Right cardiac atrium (tissue), 5 donors: ENCODE data around the gene RGMB. TPM values are rescaled to one million over a fixed set of nuclear protein-coding genes. Genes with fewer than 3 reads are reported as not detected.
"Not testable (repeated sequence)": the region's sequence is repeated elsewhere in the genome, so short reads cannot be mapped to it uniquely, and the experiment has no call there.

ENCODE experiments used
- ATAC-seq, 2 donors: fragments of 200-7000 bp; cut with Tn5 transposase; one replicate each; pipeline versions ENCODE4 v1.8.0 to v1.9.1; 2020; ENCODE audit warnings: moderate library complexity in 2 of 2, mild to moderate bottlenecking in 1 of 2
- DNase-seq, 3 donors: peaks; one replicate each; pipeline ENCODE4 v3.0.0-alpha.2; 2020
- H3K27ac ChIP-seq: one replicate; pipeline ENCODE4 v1.5.1; 2013; ENCODE audit warnings: mild to moderate bottlenecking, low read length, control low read depth, moderate library complexity
- H3K27me3 ChIP-seq: one replicate; pipeline ENCODE4 v1.6.1; 2013; ENCODE audit not compliant: control insufficient read depth, insufficient read depth
- H3K4me1 ChIP-seq: one replicate; pipeline ENCODE4 v1.6.1; 2013; ENCODE audit warnings: low read length; ENCODE audit not compliant: control insufficient read depth, insufficient read depth
- H3K4me3 ChIP-seq: one replicate; pipeline ENCODE4 v1.5.1; 2013; ENCODE audit warnings: low read length, control low read depth
- H3K9me3 ChIP-seq: one replicate; pipeline ENCODE4 v1.6.1; 2013; ENCODE audit warnings: low read length; ENCODE audit not compliant: control insufficient read depth
- WGBS: extraction: QIAGEN DNeasy Blood & Tissue Kit; methylation state at CpG from one replicate; pipeline ENCODE4 v1.1.7; 2013; 5-methylcytosine and 5-hydroxymethylcytosine counted together
- intact Hi-C, 4 donors: fragments of 100-400 bp; cut with DNase I; formaldehyde crosslinking; loops; one replicate each; pipeline versions ENCODE4 v1.11.0 to v1.14.0; 2022 to 2023
- polyA plus RNA-seq: library from polyadenylated mRNA; stranded (reverse); fragments of 200-250 nt; gene quantifications from one replicate; pipeline ENCODE4 v1.2.3, GENCODE V29; 2013
- total RNA-seq, 4 donors: library from RNA; stranded (reverse); fragmentation: NEBNext Ultra II Directional; extraction: Animal tissue kit (Norgen Biotek cat#: 25700); gene quantifications; one replicate each; pipeline ENCODE4 v1.2.1, GENCODE V29; 2021
- donor health status: healthy with polysubstance abuse.
- donor health status: DM: no; HTN: yes; CAD: no.
- donor health status: DM: no; HTN: no; CAD: no.
- donor health status: DM: no; HTN: yes; CAD: no; lungs with severe emphysema.
- donor health status: DM: yes; HTN: yes; CAD: no.

The RGMB gene
- total and polyA plus RNA-seq, 5 donors = 6.5 to 17.7 (median 16.0) TPM

DNA sequence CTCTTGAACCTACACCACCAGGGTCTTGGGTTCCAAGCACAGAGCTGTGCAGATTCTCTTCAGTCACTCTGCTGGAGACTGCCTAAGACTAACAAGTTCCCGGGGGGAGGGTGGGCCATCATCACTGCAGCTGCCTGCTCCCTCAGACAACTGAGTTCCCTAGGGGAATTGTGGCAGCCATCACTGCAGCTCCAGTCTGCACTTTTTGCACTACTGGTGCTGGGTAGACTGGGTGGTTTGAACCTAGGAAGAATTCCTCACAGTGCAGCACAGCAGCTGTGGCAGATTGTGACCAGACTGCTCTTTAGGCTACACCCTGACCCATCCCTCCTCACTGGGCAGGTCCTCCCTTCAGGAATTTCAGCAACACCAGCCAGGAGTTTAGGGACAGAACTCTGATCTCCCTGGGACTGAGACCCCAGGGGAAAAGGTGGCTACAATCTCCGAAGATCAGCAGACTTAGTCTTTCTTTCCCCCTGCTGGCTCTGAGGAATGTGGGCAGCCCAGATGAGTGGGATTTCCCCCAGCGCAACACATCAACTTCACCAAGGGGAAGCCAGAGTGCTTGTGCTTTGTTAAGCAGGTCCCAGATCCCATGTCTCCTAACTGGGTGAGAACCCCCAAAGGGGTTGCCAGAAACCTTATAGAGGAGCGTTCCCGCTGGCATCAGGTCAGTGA lies 30.9 kb upstream of the RGMB start:
- DNase-seq = no peak
- 75% methylated on average over 5 of the region's 5 CpGs for WGBS
- intact Hi-C loops = no loop called here
- H3K9me3 ChIP-seq = no peaks in the 10 kb centered on the region
- no peaks in the 10 kb centered on the region for H3K4me1 ChIP-seq
- H3K4me3 ChIP-seq = no peak overlapping the region
- no peak overlapping the region for H3K27ac ChIP-seq
- no peak for ATAC-seq
- H3K27me3 ChIP-seq = no peaks in the 10 kb centered on the region

GRCh38 chr5:98748259-98748658 lies 25.2 kb upstream of the RGMB start:
- intact Hi-C loops, H3K9me3 ChIP-seq, ATAC-seq, H3K27ac ChIP-seq, H3K4me1 ChIP-seq, H3K4me3 ChIP-seq, DNase-seq, H3K27me3 ChIP-seq: not testable (repeated sequence)
- WGBS = 88% methylated on average over 1 of the region's 1 CpG

DNA sequence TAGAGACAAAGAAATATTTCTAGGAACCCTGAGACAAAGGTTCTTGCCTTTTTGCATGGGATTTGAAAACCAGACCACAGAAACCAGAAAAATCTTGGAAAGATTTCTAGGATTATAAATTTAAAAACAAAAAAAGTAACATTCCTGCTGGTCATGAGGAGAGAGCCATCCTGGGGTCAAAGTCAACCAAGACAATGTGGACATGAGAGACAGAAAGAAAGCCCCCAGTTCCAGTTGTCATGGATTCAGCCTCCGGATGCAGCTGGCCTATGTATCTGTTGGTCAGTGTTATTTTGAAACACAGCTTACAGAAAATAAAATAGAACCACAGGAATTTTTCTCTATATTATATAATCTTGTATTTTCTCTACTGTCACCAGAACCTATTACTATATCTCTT lies 24.4 kb upstream of the RGMB start:
- Histone ChIP-seq H3K9me3 (no peaks in the 10 kb centered on the region), H3K27me3 (no peaks in the 10 kb centered on the region), H3K4me1 (no peaks in the 10 kb centered on the region), H3K4me3 (no peak overlapping the region), H3K27ac (no peak overlapping the region)
- ATAC-seq (no peak), DNase-seq (no peak)
- 93% methylated on average over 1 of the region's 1 CpG for WGBS
- intact Hi-C loops = no loop called here

DNA sequence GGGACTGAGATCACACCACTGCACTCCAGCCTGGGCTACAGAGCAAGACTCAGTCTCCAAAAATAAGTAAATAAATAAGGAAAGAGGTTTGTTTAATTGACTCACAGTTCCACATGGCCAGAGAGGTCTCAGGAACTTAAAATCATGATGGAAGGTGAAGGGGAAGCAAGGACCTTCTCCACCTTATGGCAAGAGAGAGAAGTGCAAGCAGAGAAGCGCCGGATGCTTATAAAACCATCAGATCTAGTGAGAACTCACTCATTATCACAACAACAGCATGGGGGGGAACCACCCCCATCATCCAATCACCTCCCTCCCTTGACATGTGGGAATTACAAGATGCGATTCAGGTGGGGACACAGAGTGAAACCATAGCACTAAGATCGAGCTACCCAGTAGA lies 22.8 kb upstream of the RGMB start:
- H3K27me3 ChIP-seq = no peaks in the 10 kb centered on the region
- 81% methylated on average over 4 of the region's 4 CpGs for WGBS
- no peak overlapping the region for H3K4me3 ChIP-seq
- ATAC-seq = no peak
- no peaks in the 10 kb centered on the region for H3K4me1 ChIP-seq
- H3K9me3 ChIP-seq = no peaks in the 10 kb centered on the region
- H3K27ac ChIP-seq = no peak overlapping the region
- intact Hi-C loops = no loop called here
- no peak for DNase-seq

GRCh38 chr5:98752331-98752730 lies 21.1 kb upstream of the RGMB start:
- H3K27ac ChIP-seq, intact Hi-C loops, H3K9me3 ChIP-seq, H3K27me3 ChIP-seq, DNase-seq, H3K4me1 ChIP-seq, H3K4me3 ChIP-seq, ATAC-seq: not testable (repeated sequence)
- WGBS = 84% methylated on average over 7 of the region's 7 CpGs

DNA sequence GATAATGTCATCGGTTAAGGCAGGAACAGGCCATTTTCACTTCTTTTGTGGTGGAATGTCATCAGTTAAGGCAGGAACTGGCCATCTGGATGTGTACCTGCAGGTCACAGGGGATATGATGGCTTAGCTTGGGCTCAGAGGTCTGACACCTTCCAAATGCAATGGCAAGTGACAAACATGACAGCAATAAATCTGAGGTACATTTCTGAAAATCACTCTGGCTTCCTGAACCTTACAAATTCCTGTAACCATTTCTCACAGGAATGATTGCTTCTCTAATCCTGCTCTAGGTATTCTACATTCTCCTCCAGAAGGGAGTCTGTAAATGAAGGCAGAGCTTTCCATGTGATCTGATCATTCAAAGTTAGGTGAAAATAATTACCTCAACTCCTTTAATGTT lies 20.7 kb upstream of the RGMB start:
- H3K27me3 ChIP-seq, H3K4me3 ChIP-seq, DNase-seq, intact Hi-C loops, H3K9me3 ChIP-seq, H3K27ac ChIP-seq, H3K4me1 ChIP-seq, ATAC-seq: not testable (repeated sequence)
- 25% methylated on average over 1 of the region's 1 CpG for WGBS

DNA sequence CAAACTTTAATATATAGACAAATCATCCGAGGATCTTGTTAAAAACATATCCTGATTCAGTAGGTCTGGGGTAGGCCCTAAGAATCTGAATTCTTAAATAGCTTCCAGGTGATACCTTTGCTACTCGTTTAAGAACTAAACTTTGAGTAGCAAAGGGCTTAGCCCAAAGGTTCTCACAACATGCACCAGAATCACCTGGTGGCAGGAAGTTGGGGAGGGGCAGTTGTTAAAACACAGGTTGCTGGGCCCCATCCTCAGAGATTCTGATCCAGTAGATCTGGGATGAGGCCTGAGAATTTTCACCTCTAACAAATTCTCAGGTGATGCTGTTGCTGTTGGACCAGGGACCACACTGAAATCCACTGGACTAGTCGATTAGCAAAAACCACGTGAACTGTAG lies 20.0 kb upstream of the RGMB start:
- H3K27ac ChIP-seq = no peak overlapping the region
- DNase-seq (no peak), ATAC-seq (no peak)
- H3K4me1 ChIP-seq = no peaks in the 10 kb centered on the region
- intact Hi-C loops = no loop called here
- 73% methylated on average over 4 of the region's 4 CpGs for WGBS
- H3K9me3 ChIP-seq = no peaks in the 10 kb centered on the region
- H3K27me3 ChIP-seq = no peaks in the 10 kb centered on the region
- no peak overlapping the region for H3K4me3 ChIP-seq

DNA sequence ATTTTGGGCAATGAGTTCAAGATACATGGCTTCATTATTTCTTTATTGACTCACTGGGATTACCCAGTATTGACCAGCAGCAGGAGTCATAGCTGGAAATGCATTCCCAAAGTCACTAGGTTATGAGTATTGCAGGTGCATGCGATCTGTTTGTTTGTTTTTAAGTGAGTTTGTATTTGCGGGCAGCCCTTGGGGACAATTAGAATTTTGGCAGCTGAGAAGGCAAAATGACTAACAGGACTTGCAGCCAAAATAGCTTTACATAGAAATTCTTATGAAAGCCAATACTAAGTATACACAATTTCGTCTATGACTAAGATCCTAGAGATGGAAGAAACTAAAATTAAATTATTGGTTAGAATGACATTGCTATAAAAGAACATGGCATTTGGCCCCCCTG lies 18.1 kb upstream of the RGMB start:
- intact Hi-C loops = no loop called here
- DNase-seq (no peak), ATAC-seq (no peak)
- Histone ChIP-seq H3K4me1 (no peaks in the 10 kb centered on the region), H3K27ac (no peak overlapping the region), H3K27me3 (no peaks in the 10 kb centered on the region), H3K9me3 (no peaks in the 10 kb centered on the region), H3K4me3 (no peak overlapping the region)
- WGBS = 70% methylated on average over 3 of the region's 3 CpGs

- Histone ChIP-seq H3K4me3 (no peak overlapping the region), H3K27ac (no peak overlapping the region), H3K4me1 (no peaks in the 10 kb centered on the region), H3K9me3 (no peaks in the 10 kb centered on the region), H3K27me3 (no peaks in the 10 kb centered on the region)
- intact Hi-C loops = no loop called here
- ATAC-seq = no peak
- no peak for DNase-seq
- WGBS = 86% methylated on average over 2 of the region's 2 CpGs
These were observed 15.5 kb upstream of the RGMB start for GRCh38 chr5:98757978-98758377.

- Histone ChIP-seq H3K4me3 (no peak overlapping the region), H3K27ac (no peak overlapping the region), H3K27me3 (no peaks in the 10 kb centered on the region), H3K4me1 (no peaks in the 10 kb centered on the region), H3K9me3 (no peaks in the 10 kb centered on the region)
- ATAC-seq (no peak), DNase-seq (no peak)
- intact Hi-C loops = no loop called here
- 74% methylated on average over 6 of the region's 6 CpGs for WGBS
These were observed 10.3 kb upstream of the RGMB start for GRCh38 chr5:98763001-98763630.

GRCh38 chr5:98765815-98766214 lies 7.6 kb upstream of the RGMB start:
- Histone ChIP-seq H3K27ac (no peak overlapping the region), H3K27me3 (no peaks in the 10 kb centered on the region), H3K9me3 (no peaks in the 10 kb centered on the region), H3K4me3 (no peak overlapping the region), H3K4me1 (no peaks in the 10 kb centered on the region)
- no peak for DNase-seq
- 95% methylated on average over 4 of the region's 4 CpGs for WGBS
- intact Hi-C loops = no loop called here
- ATAC-seq = no peak

DNA sequence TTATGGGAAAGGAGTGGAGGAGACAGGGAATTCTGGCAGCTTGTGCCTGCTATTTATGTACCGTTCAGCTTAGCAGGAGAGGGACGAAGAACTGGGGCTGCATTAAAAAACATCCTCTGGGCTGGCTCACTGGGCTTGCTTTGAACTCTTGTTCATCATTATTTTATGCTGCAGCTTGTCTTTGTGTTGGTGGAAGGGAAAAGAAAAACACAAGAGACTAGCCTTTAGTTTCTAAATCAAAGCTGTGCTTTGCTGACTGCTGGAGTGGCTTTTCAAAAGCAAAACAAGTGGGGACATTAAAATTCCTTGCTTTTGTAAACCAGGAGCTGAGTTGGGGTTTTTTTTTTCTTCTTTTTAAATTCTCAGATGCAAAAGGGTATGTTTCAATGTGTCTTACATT lies 5.9 kb upstream of the RGMB start:
- Histone ChIP-seq H3K9me3 (no peaks in the 10 kb centered on the region), H3K4me3 (no peak overlapping the region), H3K27ac (no peak overlapping the region), H3K4me1 (no peaks in the 10 kb centered on the region), H3K27me3 (no peaks in the 10 kb centered on the region)
- intact Hi-C loops = no loop called here
- 41% methylated on average over 2 of the region's 2 CpGs for WGBS
- no peak for DNase-seq
- ATAC-seq = no peak
